Heart left ventricle (tissue), 13 donors: ENCODE results near the gene NEDD4L.

Experiments used
- CTCF ChIP-seq, 12 donors: fragments of 200-600 bp; sonication (generic) in 4 of 12; IDR thresholded peaks; one replicate each; pipeline versions ENCODE4 v1.5.0 to v1.8.0; 2018 to 2022; ENCODE audit warnings: antibody characterized with exemption in 12 of 12, mild to moderate bottlenecking in 5 of 12
- POLR2A ChIP-seq, 2 donors: fragments of 450-650 bp; IDR thresholded peaks; one replicate each; pipeline ENCODE4 v1.6.1; 2017; ENCODE audit warnings: antibody characterized with exemption in 2 of 2, mild to moderate bottlenecking in 2 of 2, moderate library complexity in 2 of 2
- donor health status: ischemic (EF 13 %, LVEDD 7.1; RV severe dilation, severe dysfunction).
- donor health status: DM: no; HTN: yes; CAD: no.
- donor health status: DM: no; HTN: no; CAD: no.
- donor health status: ischemic (EF 25% LVEDD 6.9; RV normal size, moderate dysfunction).
- donor health status: ischemic (EF 25% LVEDD 5.7; RV mildly dilated, moderate dysfunction).
- donor health status: ischemic (EF 35%, LVEDD 5.7; RV mildly dilated, moderate dysfunction).
- donor health status: nonischemic (EF 11% LVEDD 7.7; RV severe dilation, severe dysfunction).
- donor health status: DM: yes; HTN: yes; CAD: no.
- donor health status: PGD.
- donor health status: ischemic (EF 29% LVEDD 5.4; RV normal size, mild dysfunction).
- donor health status: nonischemic (EF 23%, LVEDD 6.1; RV moderate dilation, normal function).

GRCh38 chr18:58416704-58417683 is 373.0 kb downstream of the NEDD4L start:
- TF ChIP-seq POLR2A (IDR thresholded peaks at IDR 0.05): no peak
- no peak for TF ChIP-seq CTCF (IDR thresholded peaks at IDR 0.05)
